NCI-H1694 (cell line): Measurements from ENCODE around the gene DDX46.
"Not testable (repeated sequence)": the region's sequence is repeated elsewhere in the genome, so short reads cannot be mapped to it uniquely, and the experiment has no call there.

Experiments
- DNase-seq: peaks from one replicate; lab custom pipeline; 2025; lab: John Stamatoyannopoulos, UW

Gene DDX46

GRCh38 chr5:134784946-134785620, 26.5 kb downstream of the DDX46 start:
- DNase-seq: no peak

- DNase-seq: no peak
Measured at GRCh38 chr5:134787692-134788091, 29.1 kb downstream of the DDX46 start.

GRCh38 chr5:134791580-134791979, 33.0 kb downstream of the DDX46 start:
- no peak for DNase-seq

- DNase-seq: no peak
Measured at GRCh38 chr5:134792286-134792685, 33.7 kb downstream of the DDX46 start.

GRCh38 chr5:134793111-134793510, 34.5 kb downstream of the DDX46 start:
- no peak for DNase-seq

GRCh38 chr5:134794082-134794481, 35.5 kb downstream of the DDX46 start:
- no peak for DNase-seq

- no peak for DNase-seq
Measured at GRCh38 chr5:134794819-134795218, 36.2 kb downstream of the DDX46 start.

- no peak for DNase-seq
Measured at GRCh38 chr5:134798468-134798867, 39.9 kb downstream of the DDX46 start.

GRCh38 chr5:134803821-134804220, 45.2 kb downstream of the DDX46 start:
- DNase-seq: no peak

- DNase-seq: no peak
Measured at GRCh38 chr5:134813407-134813806, 54.8 kb downstream of the DDX46 start.

GRCh38 chr5:134813827-134814226, 55.2 kb downstream of the DDX46 start:
- DNase-seq: no peak

- DNase-seq: no peak
Measured at GRCh38 chr5:134817006-134817405, 58.4 kb downstream of the DDX46 start.

- DNase-seq: no peak
Measured at GRCh38 chr5:134818776-134819175, 60.2 kb downstream of the DDX46 start.

GRCh38 chr5:134819407-134819963, 60.9 kb downstream of the DDX46 start:
- no peak for DNase-seq

GRCh38 chr5:134821841-134822240, 63.3 kb downstream of the DDX46 start:
- no peak for DNase-seq

GRCh38 chr5:134824681-134825080, 66.1 kb downstream of the DDX46 start:
- DNase-seq: no peak

- DNase-seq: no peak
Measured at GRCh38 chr5:134825212-134825611, 66.6 kb downstream of the DDX46 start.

GRCh38 chr5:134833340-134834032, 74.9 kb downstream of the DDX46 start:
- DNase-seq: no peak

GRCh38 chr5:134835623-134836022, 77.0 kb downstream of the DDX46 start:
- no peak for DNase-seq

- DNase-seq: no peak
Measured at GRCh38 chr5:134837530-134838181, 79.1 kb downstream of the DDX46 start.

GRCh38 chr5:134838361-134838760, 79.8 kb downstream of the DDX46 start:
- DNase-seq: not testable (repeated sequence)

- no peak for DNase-seq
Measured at GRCh38 chr5:134840811-134841210, 82.2 kb downstream of the DDX46 start.

- no peak for DNase-seq
Measured at GRCh38 chr5:134844252-134844651, 85.7 kb downstream of the DDX46 start.
